GM23338 (cell line): ENCODE data around the gene POLD2. TPM values are rescaled to one million over a fixed set of nuclear protein-coding genes. Genes with fewer than 3 reads are reported as not detected.

Source experiments
- ATAC-seq: fragments of 200-7000 bp; cut with Tn5 transposase; 3 replicates; pipeline ENCODE4 v1.9.1; 2020
- DNase-seq: peaks from one replicate; pipeline ENCODE4 v3.0.0-alpha.2; 2015; ENCODE audit warnings: low spot score
- H2AFZ ChIP-seq: fragments of 200-600 bp; sonication (generic); 2 replicates; pipeline ENCODE4 v1.8.0; 2016; ENCODE audit warnings: antibody characterized with exemption, mild to moderate bottlenecking, moderate library complexity
- H3F3A ChIP-seq: fragments of 200-600 bp; sonication (generic); replicated peaks from 2 replicates; pipeline ENCODE4 v1.8.0; 2017; ENCODE audit warnings: antibody characterized with exemption, mixed run types, low read depth
- H3K27ac ChIP-seq: fragments of 200-600 bp; sonication (generic); 2 replicates; pipeline ENCODE4 v1.6.1; 2016; ENCODE audit warnings: low read depth
- H3K27me3 ChIP-seq: fragments of 200-600 bp; sonication (generic); 2 replicates; pipeline ENCODE4 v1.8.0; 2016; ENCODE audit warnings: mild to moderate bottlenecking, mixed run types, moderate library complexity; ENCODE audit not compliant: insufficient read depth
- H3K36me3 ChIP-seq: fragments of 200-600 bp; sonication (generic); 2 replicates; pipeline ENCODE4 v1.8.0; 2016; ENCODE audit warnings: mild to moderate bottlenecking; ENCODE audit not compliant: insufficient read depth
- H3K4me1 ChIP-seq: fragments of 200-600 bp; sonication (generic); 2 replicates; pipeline ENCODE4 v1.8.0; 2016; ENCODE audit warnings: mild to moderate bottlenecking, moderate library complexity; ENCODE audit not compliant: insufficient read depth
- H3K4me2 ChIP-seq: fragments of 200-600 bp; sonication (generic); 2 replicates; pipeline ENCODE4 v1.7.1; 2017; ENCODE audit warnings: mixed run types
- H3K4me3 ChIP-seq: fragments of 200-600 bp; sonication (generic); 2 replicates; pipeline ENCODE4 v1.6.1; 2016; ENCODE audit warnings: mixed run types
- H3K79me2 ChIP-seq: fragments of 200-600 bp; sonication (generic); replicated peaks from 2 replicates; pipeline ENCODE4 v1.8.0; 2017; ENCODE audit warnings: mild to moderate bottlenecking; ENCODE audit not compliant: insufficient read depth
- H3K9me2 ChIP-seq: fragments of 200-600 bp; sonication (generic); 2 replicates; pipeline ENCODE4 v1.8.0; 2017; ENCODE audit not compliant: insufficient read depth
- H4K20me1 ChIP-seq: fragments of 200-600 bp; sonication (generic); replicated peaks from 2 replicates; pipeline ENCODE4 v1.8.0; 2017; ENCODE audit warnings: mild to moderate bottlenecking; ENCODE audit not compliant: insufficient read depth
- H3K27ac Mint-ChIP-seq: 2 replicates; pipeline ENCODE4 v1.8.0; 2020; ENCODE audit warnings: inconsistent platforms, mild to moderate bottlenecking, moderate library complexity, mixed read lengths
- H3K27me3 Mint-ChIP-seq: 3 replicates; pipeline ENCODE4 v1.8.0; 2022; ENCODE audit warnings: low read depth, mild to moderate bottlenecking, moderate library complexity, mixed read lengths, inconsistent platforms; ENCODE audit not compliant: insufficient read depth, poor library complexity
- H3K36me3 Mint-ChIP-seq: 3 replicates; pipeline ENCODE4 v1.8.0; 2021; ENCODE audit warnings: low read depth, mild to moderate bottlenecking, inconsistent platforms, moderate library complexity, mixed read lengths
- H3K4me1 Mint-ChIP-seq: 3 replicates; pipeline ENCODE4 v1.8.0; 2020; ENCODE audit warnings: mild to moderate bottlenecking, inconsistent platforms, mixed read lengths
- H3K4me3 Mint-ChIP-seq: 3 replicates; pipeline ENCODE4 v1.8.0; 2021; ENCODE audit warnings: moderate library complexity, mild to moderate bottlenecking, inconsistent platforms, mixed read lengths
- H3K9me3 Mint-ChIP-seq: 3 replicates; pipeline ENCODE4 v1.8.0; 2020; ENCODE audit warnings: moderate library complexity, mild to moderate bottlenecking, inconsistent platforms, mixed read lengths
- CREB1 ChIP-seq: fragments of 250-450 bp; sonication (Bioruptor Pico); IDR thresholded peaks from 2 replicates; pipeline ENCODE4 v1.5.0; 2020; ENCODE audit warnings: low read depth, mild to moderate bottlenecking, moderate library complexity
- CTCF ChIP-seq, 2 experiments: fragments of 200-600 bp in 1 of 2; sonication (generic) in 1 of 2; conservative IDR thresholded peaks; 2 replicates each; pipeline versions ENCODE4 v1.5.1 to v1.6.1; 2016 to 2017; ENCODE audit warnings: antibody characterized with exemption in 2 of 2, low read depth in 2 of 2, mild to moderate bottlenecking in 2 of 2, moderate library complexity in 1 of 2
- ETS1 ChIP-seq: IDR thresholded peaks from 2 replicates; pipeline ENCODE4 v1.6.1; 2016; ENCODE audit warnings: antibody characterized with exemption
- EZH2 ChIP-seq: fragments of 200-600 bp; sonication (generic); IDR thresholded peaks from one replicate; pipeline ENCODE4 v1.8.0; 2017; ENCODE audit warnings: antibody characterized with exemption, mild to moderate bottlenecking, low read depth; ENCODE audit not compliant: unreplicated experiment
- EZH2phosphoT487 ChIP-seq: fragments of 200-600 bp; sonication (generic); IDR thresholded peaks from one replicate; pipeline ENCODE4 v1.8.1; 2018; ENCODE audit warnings: antibody characterized with exemption; ENCODE audit not compliant: unreplicated experiment
- JUNB ChIP-seq: IDR thresholded peaks from one replicate; pipeline ENCODE4 v1.6.1; 2016; ENCODE audit warnings: antibody characterized with exemption; ENCODE audit not compliant: unreplicated experiment
- NANOG ChIP-seq: IDR thresholded peaks from 2 replicates; pipeline ENCODE4 v1.6.1; 2016; ENCODE audit warnings: antibody characterized with exemption, borderline replicate concordance
- POLR2AphosphoS5 ChIP-seq: IDR thresholded peaks from 2 replicates; pipeline ENCODE4 v1.6.1; 2016; ENCODE audit warnings: antibody characterized with exemption, low read depth
- STAT1 ChIP-seq: IDR thresholded peaks from one replicate; pipeline ENCODE4 v1.6.1; 2016; ENCODE audit warnings: antibody characterized with exemption; ENCODE audit not compliant: unreplicated experiment
- ZNF114 ChIP-seq: fragments of 250-450 bp; sonication (Bioruptor Pico); IDR thresholded peaks from 2 replicates; pipeline ENCODE4 v1.5.0; 2020; ENCODE audit warnings: mild to moderate bottlenecking, moderate library complexity
- ZNF331 ChIP-seq: fragments of 250-450 bp; sonication (Bioruptor Pico); IDR thresholded peaks from 2 replicates; pipeline ENCODE4 v1.5.0; 2020; ENCODE audit warnings: low read depth, mild to moderate bottlenecking, moderate library complexity
- polyA plus RNA-seq: library from polyadenylated mRNA; unstranded; fragments of >200 nt; fragmentation: Nextera tagmentation; extraction: Ambion mirVana; gene quantifications from 2 replicates; pipeline ENCODE4 v1.2.1, GENCODE V29; 2016
- total RNA-seq: library from RNA; depleted of rRNA; stranded (reverse); fragments of >200 nt; shearing (Covaris generic); gene quantifications from 2 replicates; pipeline ENCODE4 v1.2.3, GENCODE V29; 2014

POLD2 gene
- total and polyA plus RNA-seq, 2 experiments from 2014 or later = 101 to 127 TPM

DNA sequence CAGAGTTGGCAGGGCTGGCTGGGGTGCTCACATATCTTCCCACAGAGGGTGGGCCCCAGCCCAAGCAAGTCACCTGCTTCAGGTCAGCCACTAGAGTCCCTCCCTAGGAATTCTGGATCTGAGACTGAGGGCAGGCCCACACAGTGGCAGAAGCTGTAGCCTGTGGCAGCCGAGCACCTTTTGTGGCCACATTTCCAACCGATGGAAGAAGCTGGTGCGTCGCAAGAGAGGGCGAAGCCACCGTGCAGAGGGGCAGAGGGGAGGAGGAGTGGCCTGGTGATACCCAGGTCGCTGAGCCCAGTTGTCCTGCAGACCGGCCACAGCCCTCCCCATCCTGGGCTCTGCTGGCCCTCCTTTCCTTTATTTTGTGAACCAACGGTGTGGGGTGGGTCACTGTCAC is 46.3 kb downstream of the POLD2 start (continued):
- TF ChIP-seq POLR2AphosphoS5 (no peak), ZNF331 (CRISPR knock-in tag) (no peak), ZNF114 (CRISPR knock-in tag) (no peak), JUNB (no peak), CREB1 (CRISPR knock-in tag) (no peak), CTCF (conservative IDR thresholded peaks at IDR 0.05; ENCODE audit: low read depth in 2 of 2) (no peak)

DNA sequence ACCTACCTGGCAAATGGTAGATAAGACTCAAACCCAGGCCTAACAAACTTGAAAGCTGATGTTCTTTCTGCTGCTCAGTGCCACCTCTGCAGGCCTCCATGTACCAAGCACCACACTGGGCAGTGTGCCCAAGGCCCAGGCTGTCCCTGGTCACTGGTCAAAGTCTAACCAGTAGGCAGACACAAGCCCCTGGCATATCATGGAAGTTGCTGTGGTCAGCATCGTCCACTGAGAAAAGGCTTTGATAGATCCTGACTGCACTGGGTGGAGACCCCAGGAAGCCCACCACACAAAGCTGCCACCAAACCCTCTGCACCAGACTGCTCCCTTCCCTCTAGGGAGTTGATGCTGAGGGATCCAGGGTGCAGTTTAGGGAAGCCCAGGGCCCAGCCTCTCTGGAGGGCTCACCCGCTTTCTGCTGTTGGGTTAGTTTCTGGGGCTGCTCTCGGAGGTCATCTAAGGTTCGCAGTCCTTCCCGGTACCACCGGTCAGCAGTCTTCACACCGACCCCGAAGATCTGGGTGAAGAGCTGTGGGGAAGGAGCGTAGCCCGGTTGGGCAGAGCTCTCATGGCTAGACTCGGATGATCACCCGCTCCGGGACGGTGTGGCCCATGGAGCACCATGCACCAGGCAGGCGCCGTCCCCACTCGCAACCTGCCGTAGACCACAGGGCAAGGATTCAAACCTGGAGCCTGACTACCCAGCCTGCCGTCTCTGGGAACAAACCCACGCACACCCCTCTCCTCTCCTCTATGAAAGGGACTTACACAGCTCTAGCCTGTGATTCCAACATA is 47.0 kb downstream of the POLD2 start:
- no peaks in the 10 kb centered on the region for H3K9me3 Mint-ChIP-seq
- peaks cover 22% of the 10 kb centered on the region for H3K27me3 Mint-ChIP-seq
- Histone ChIP-seq H3K79me2 (no peaks in the 10 kb centered on the region), H3K27me3 (no peaks in the 10 kb centered on the region), H3K27ac (no peak overlapping the region), H2AFZ (no peak overlapping the region), H3K9me2 (no peaks in the 10 kb centered on the region), H3K4me1 (peaks cover under 1% of the 10 kb centered on the region; the same call in 1 of the 2 replicates), H3K36me3 (no peaks in the 10 kb centered on the region), H3K4me3 (no peak overlapping the region), H4K20me1 (no peaks in the 10 kb centered on the region; the same call in 1 of the 2 replicates), H3K4me2 (no peak overlapping the region), H3F3A (no peaks in the 10 kb centered on the region; the same call in 1 of the 2 replicates)
- DNase-seq (no peak), ATAC-seq (no peak)
- H3K4me3 Mint-ChIP-seq = no peak overlapping the region
- H3K36me3 Mint-ChIP-seq = peaks cover 35% of the 10 kb centered on the region
- peaks cover 5% of the 10 kb centered on the region for H3K4me1 Mint-ChIP-seq
- no peak for TF ChIP-seq EZH2
- H3K27ac Mint-ChIP-seq = no peak overlapping the region

DNA sequence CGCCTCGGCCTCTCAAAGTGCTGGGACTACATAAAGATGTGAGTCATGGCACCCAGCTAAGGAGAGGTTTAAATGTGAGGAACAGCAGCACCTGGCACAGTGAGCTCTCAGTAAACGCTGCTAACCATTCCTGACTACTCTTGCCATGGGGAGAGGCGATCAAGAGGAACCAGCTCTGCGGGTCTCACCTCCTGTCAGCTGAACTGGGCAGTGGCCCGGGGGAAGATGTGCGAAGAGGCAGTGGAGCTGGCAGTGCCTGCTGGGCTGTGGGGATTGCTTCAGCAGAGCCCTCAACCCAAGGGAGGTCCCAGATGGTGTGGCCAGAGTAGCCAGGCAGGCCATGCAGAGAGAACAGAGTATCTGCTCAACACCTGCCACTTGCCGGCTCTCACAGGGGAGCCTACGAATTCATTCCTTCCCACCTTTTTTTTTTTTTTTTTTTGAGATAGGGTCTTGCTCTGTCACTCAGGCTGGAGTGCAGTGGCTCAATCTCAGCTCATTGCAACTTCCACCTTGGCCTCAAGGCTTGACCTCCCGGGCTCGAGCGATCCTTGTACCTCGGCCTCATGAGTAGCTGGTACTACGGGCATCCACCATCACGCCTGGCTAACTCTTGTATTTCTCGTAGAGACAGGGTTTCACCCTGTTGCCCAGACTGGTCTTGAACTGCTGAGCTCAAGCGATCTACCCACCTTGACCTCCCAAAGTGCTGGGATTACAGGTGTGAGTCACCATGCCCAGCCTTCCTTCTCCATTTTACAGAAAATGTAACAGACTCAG is 47.9 kb downstream of the POLD2 start:
- Mint-ChIP-seq H3K4me1 (no peaks in the 10 kb centered on the region; the same call in 2 of the 3 replicates), H3K27ac (no peak overlapping the region), H3K4me3 (no peak overlapping the region), H3K36me3 (peaks cover 30% of the 10 kb centered on the region), H3K27me3 (peaks cover 18% of the 10 kb centered on the region), H3K9me3 (no peaks in the 10 kb centered on the region)
- no peak overlapping the region for H3K4me3 ChIP-seq
- H3K4me2 ChIP-seq = no peak overlapping the region
- H3K79me2 ChIP-seq = no peaks in the 10 kb centered on the region
- no peak overlapping the region for H2AFZ ChIP-seq
- DNase-seq = no peak
- no peak overlapping the region for H3K27ac ChIP-seq
- no peaks in the 10 kb centered on the region for H3K9me2 ChIP-seq
- no peaks in the 10 kb centered on the region; the same call in 1 of the 2 replicates for H3F3A ChIP-seq
- H4K20me1 ChIP-seq = no peaks in the 10 kb centered on the region; the same call in 1 of the 2 replicates
- ATAC-seq = no peak
- H3K36me3 ChIP-seq = no peaks in the 10 kb centered on the region
- H3K4me1 ChIP-seq = no peaks in the 10 kb centered on the region
- no peaks in the 10 kb centered on the region for H3K27me3 ChIP-seq
- TF ChIP-seq EZH2phosphoT487 (no peak), CTCF (conservative IDR thresholded peaks at IDR 0.05; ENCODE audit: low read depth in 2 of 2) (no peak), STAT1 (no peak), ZNF114 (CRISPR knock-in tag) (no peak), CREB1 (CRISPR knock-in tag) (no peak), ZNF331 (CRISPR knock-in tag) (no peak), JUNB (no peak), EZH2 (no peak), NANOG (no peak), ETS1 (no peak), POLR2AphosphoS5 (no peak)
